T-helper 2 cell treated with Interferon-gamma antibody and Interleukin-4, amounts not matched to agents 100 ng/mL and 5 ng/mL, for 36 hours (primary cell): ENCODE measurements around the gene PRM1. TPM values are rescaled to one million over a fixed set of nuclear protein-coding genes. Genes with fewer than 3 reads are reported as not detected.

Experiments
- intact Hi-C: fragments of 100-400 bp; cut with micrococcal nuclease; formaldehyde crosslinking; loops from one replicate; pipeline ENCODE4 v1.15.1; 2023
- total RNA-seq: library from RNA; stranded (reverse); gene quantifications from 2 replicates; pipeline ENCODE4 v1.2.3, GENCODE V29; 2022

Gene PRM1
- total RNA-seq, 1 donor from 2014 or later: not detected

- intact Hi-C loops: no loop called here
These were observed 7.3 kb downstream of the PRM1 start for GRCh38 chr16:11273721-11274324.

- intact Hi-C loops: no loop called here
These were observed 8.0 kb downstream of the PRM1 start, which contains the start of gene PRM3 for GRCh38 chr16:11272921-11273720. Gene PRM3, minus strand, starts transcription at chr16:11273629. Its CDS starts 34 bp downstream, at chr16:11273595.

- intact Hi-C loops: no loop called here
These were observed 8.6 kb downstream of the PRM1 start for GRCh38 chr16:11272484-11272883.

- intact Hi-C loops: no loop called here
These were observed 9.5 kb downstream of the PRM1 start for GRCh38 chr16:11271610-11272009.

- intact Hi-C loops: no loop called here
These were observed 10.4 kb downstream of the PRM1 start for GRCh38 chr16:11270602-11271162.

GRCh38 chr16:11268921-11269375, 12.2 kb downstream of the PRM1 start, which contains the start of gene TNP2:
Gene TNP2, minus strand, starts transcription at chr16:11269325. Its CDS starts 63 bp downstream, at chr16:11269262.
- intact Hi-C loops: no loop called here

- intact Hi-C loops: no loop called here
These were observed 16.0 kb downstream of the PRM1 start for GRCh38 chr16:11265124-11265523.

- intact Hi-C loops: no loop called here
These were observed 16.8 kb downstream of the PRM1 start for GRCh38 chr16:11264155-11264832.

GRCh38 chr16:11263737-11264136, 17.4 kb downstream of the PRM1 start:
- intact Hi-C loops: no loop called here

- intact Hi-C loops: no loop called here
These were observed 18.2 kb downstream of the PRM1 start for GRCh38 chr16:11262915-11263314.

GRCh38 chr16:11260596-11260966, 20.5 kb downstream of the PRM1 start:
- intact Hi-C loops: no loop called here

GRCh38 chr16:11259655-11260595, 21.2 kb downstream of the PRM1 start:
- intact Hi-C loops: no loop called here

GRCh38 chr16:11258553-11259492, 22.3 kb downstream of the PRM1 start:
- intact Hi-C loops: loop anchor here (1.0 kb wide), 1 partner anchor 95 kb away; no protein-coding TSS in a partner anchor

- intact Hi-C loops: loop anchor here (1.0 to 2.0 kb wide), 3 partner anchors 53 to 286 kb away; no protein-coding TSS in a partner anchor
These were observed 23.8 kb downstream of the PRM1 start for GRCh38 chr16:11257131-11257938.

GRCh38 chr16:11256661-11257130, 24.4 kb downstream of the PRM1 start:
- intact Hi-C loops: loop anchor here (1.0 to 2.0 kb wide), 7 partner anchors 54 to 292 kb away; partner anchors contain the start of gene RMI2

- intact Hi-C loops: loop anchor here (1.0 to 2.0 kb wide), 6 partner anchors 55 to 292 kb away; partner anchors contain the start of gene RMI2
These were observed 25.1 kb downstream of the PRM1 start, which contains the start of gene SOCS1 for GRCh38 chr16:11255737-11256660. Gene SOCS1, minus strand, starts transcription at chr16:11256204. Its CDS starts 726 bp downstream, at chr16:11255478.
